Neural cell (in vitro differentiated cells): Measurements from ENCODE around the gene PI4K2B. TPM values are rescaled to one million over a fixed set of nuclear protein-coding genes. Genes with fewer than 3 reads are reported as not detected.

ENCODE experiments used
- H2AFZ ChIP-seq: fragments of 200-600, 300-800 bp; sonication (generic), shearing (Covaris generic); 2 replicates; pipeline ENCODE4 v1.6.0; 2014; ENCODE audit warnings: low read depth, mild to moderate bottlenecking, antibody characterized with exemption, low read length, moderate library complexity
- H3F3A ChIP-seq: fragments of 200-600 bp; shearing (Covaris generic); 2 replicates; pipeline ENCODE4 v1.6.1; 2016; ENCODE audit warnings: mild to moderate bottlenecking, moderate library complexity, mixed read lengths, antibody characterized with exemption, low read length; ENCODE audit not compliant: insufficient read depth, poor library complexity, severe bottlenecking
- H3K27ac ChIP-seq: fragments of 200-600, 300-800 bp; sonication (generic), shearing (Covaris generic); 2 replicates; pipeline ENCODE4 v1.5.1; 2014; ENCODE audit warnings: mild to moderate bottlenecking, low read length, moderate library complexity
- H3K27me3 ChIP-seq: fragments of 300-800, 200-600 bp; sonication (generic), shearing (Covaris generic); 2 replicates; pipeline ENCODE4 v1.6.0; 2014; ENCODE audit warnings: mild to moderate bottlenecking, low read depth, low read length, moderate library complexity; ENCODE audit not compliant: insufficient read depth
- H3K36me3 ChIP-seq: fragments of 300-800, 200-600 bp; sonication (generic), shearing (Covaris generic); 2 replicates; pipeline ENCODE4 v1.5.1; 2014; ENCODE audit warnings: mild to moderate bottlenecking, antibody characterized with exemption, low read length, moderate library complexity; ENCODE audit not compliant: insufficient read depth
- H3K4me2 ChIP-seq: fragments of 300-800, 200-600 bp; sonication (generic), shearing (Covaris generic); 2 replicates; pipeline ENCODE4 v1.6.0; 2014; ENCODE audit warnings: mild to moderate bottlenecking, low read length
- H3K4me3 ChIP-seq: fragments of 300-800, 200-600 bp; sonication (generic), shearing (Covaris generic); 2 replicates; pipeline ENCODE4 v1.5.1; 2014; ENCODE audit warnings: mild to moderate bottlenecking, low read length, moderate library complexity
- H3K79me2 ChIP-seq: fragments of 200-600 bp; shearing (Covaris generic); replicated peaks from 2 replicates; pipeline ENCODE4 v1.6.0; 2014; ENCODE audit warnings: mild to moderate bottlenecking, low read length, moderate library complexity; ENCODE audit not compliant: insufficient read depth
- H3K9ac ChIP-seq: fragments of 300-800, 200-600 bp; sonication (generic), shearing (Covaris generic); 2 replicates; pipeline ENCODE4 v1.6.1; 2016; ENCODE audit warnings: mild to moderate bottlenecking, low read length, mixed read lengths
- H3K9me2 ChIP-seq: fragments of 200-600 bp; shearing (Covaris generic); 2 replicates; pipeline ENCODE4 v1.6.1; 2016; ENCODE audit warnings: mild to moderate bottlenecking, low read length, mixed read lengths; ENCODE audit not compliant: insufficient read depth
- H3K9me3 ChIP-seq: fragments of 200-600, 300-800 bp; sonication (generic), shearing (Covaris generic); 2 replicates; pipeline ENCODE4 v1.6.1; 2016; ENCODE audit warnings: mild to moderate bottlenecking, mixed run types, low read length, moderate library complexity, mixed read lengths
- H4K20me1 ChIP-seq: fragments of 200-600 bp; shearing (Covaris generic); 2 replicates; pipeline ENCODE4 v1.6.1; 2016; ENCODE audit warnings: mild to moderate bottlenecking, mixed run types; ENCODE audit not compliant: insufficient read depth
- CTCF ChIP-seq: fragments of 450-650 bp; IDR thresholded peaks from 2 replicates; pipeline ENCODE4 v1.5.1; 2014; ENCODE audit warnings: antibody characterized with exemption, mild to moderate bottlenecking, moderate library complexity; ENCODE audit not compliant: poor library complexity, severe bottlenecking
- EP300 ChIP-seq: fragments of 450-650 bp; conservative IDR thresholded peaks from 2 replicates; pipeline ENCODE4 v1.6.1; 2014; ENCODE audit warnings: antibody characterized with exemption, mild to moderate bottlenecking, moderate library complexity; ENCODE audit not compliant: poor library complexity, severe bottlenecking
- EZH2 ChIP-seq: fragments of 200-600, 300-800 bp; shearing (Covaris generic), sonication (generic); IDR thresholded peaks from 2 replicates; pipeline ENCODE4 v1.6.1; 2014; ENCODE audit warnings: antibody characterized with exemption, low read length, borderline replicate concordance, mild to moderate bottlenecking; ENCODE audit not compliant: insufficient read depth, poor library complexity, severe bottlenecking
- MXI1 ChIP-seq: fragments of 450-650 bp; conservative IDR thresholded peaks from 2 replicates; pipeline ENCODE4 v1.6.1; 2014; ENCODE audit warnings: antibody characterized with exemption, mild to moderate bottlenecking; ENCODE audit not compliant: poor library complexity, severe bottlenecking
- POLR2AphosphoS5 ChIP-seq: IDR thresholded peaks from 2 replicates; pipeline ENCODE4 v1.6.1; 2012
- RAD21 ChIP-seq: fragments of 450-650 bp; conservative IDR thresholded peaks from 2 replicates; pipeline ENCODE4 v1.6.1; 2014; ENCODE audit warnings: antibody characterized with exemption, mild to moderate bottlenecking, moderate library complexity
- REST ChIP-seq: IDR thresholded peaks from 2 replicates; pipeline ENCODE4 v1.6.1; 2012; ENCODE audit warnings: borderline replicate concordance
- SMC3 ChIP-seq: fragments of 450-650 bp; conservative IDR thresholded peaks from 2 replicates; pipeline ENCODE4 v1.6.1; 2014; ENCODE audit warnings: antibody characterized with exemption, mild to moderate bottlenecking, moderate library complexity; ENCODE audit not compliant: poor library complexity
- TAF1 ChIP-seq: IDR thresholded peaks from 2 replicates; pipeline ENCODE4 v1.6.1; 2012; ENCODE audit warnings: low read depth
- polyA plus RNA-seq: library from polyadenylated mRNA; depleted of rRNA; stranded (reverse); fragments of >200 nt; gene quantifications from 2 replicates; pipeline ENCODE4 v1.2.3, GENCODE V29; 2014

Gene PI4K2B
- polyA plus RNA-seq, 1 donor from 2014 or later: 10.0 TPM

GRCh38 chr4:25258980-25259578 lies 25.2 kb downstream of the PI4K2B start:
- H3K9ac ChIP-seq: no peak overlapping the region
- H3K4me2 ChIP-seq: no peak overlapping the region
- H4K20me1 ChIP-seq: no peaks in the 10 kb centered on the region
- no peak overlapping the region for H3K4me3 ChIP-seq
- H3K9me2 ChIP-seq: no peaks in the 10 kb centered on the region
- H3K9me3 ChIP-seq: no peaks in the 10 kb centered on the region
- H2AFZ ChIP-seq: no peak overlapping the region
- no peak overlapping the region for H3K27ac ChIP-seq
- H3F3A ChIP-seq: no peaks in the 10 kb centered on the region
- H3K36me3 ChIP-seq: peaks cover 6% of the 10 kb centered on the region
- TF ChIP-seq CTCF (no peak), EZH2 (no peak), TAF1 (no peak), POLR2AphosphoS5 (no peak)
- no peaks in the 10 kb centered on the region for H3K79me2 ChIP-seq
- H3K27me3 ChIP-seq: no peaks in the 10 kb centered on the region

DNA sequence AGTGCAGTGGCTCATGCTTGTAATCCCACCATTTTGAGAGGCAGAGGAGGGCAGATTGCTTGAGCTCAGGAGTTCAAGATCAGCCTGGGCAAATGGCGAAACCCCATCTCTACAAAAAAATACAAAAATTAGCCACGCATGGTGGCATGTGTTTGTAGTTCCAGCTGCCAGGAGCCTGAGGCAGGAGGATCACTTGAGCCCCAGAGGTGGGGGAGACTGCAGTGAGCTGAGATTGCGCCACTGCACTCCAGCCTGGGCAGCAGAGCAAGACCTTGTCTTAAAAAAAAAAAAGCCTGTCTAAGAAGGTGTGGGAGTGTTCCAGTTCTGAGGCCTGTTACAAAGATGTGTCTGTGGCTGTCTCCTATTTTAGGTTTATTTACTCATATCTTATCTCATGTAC lies 38.0 kb downstream of the PI4K2B start:
- Histone ChIP-seq H3K4me2 (no peak overlapping the region), H3K9me2 (no peaks in the 10 kb centered on the region), H3K9ac (no peak overlapping the region), H3F3A (no peaks in the 10 kb centered on the region), H3K36me3 (no peaks in the 10 kb centered on the region), H3K9me3 (no peaks in the 10 kb centered on the region), H3K27ac (no peak overlapping the region), H3K27me3 (no peaks in the 10 kb centered on the region), H2AFZ (no peak overlapping the region), H3K4me3 (no peak overlapping the region), H4K20me1 (no peaks in the 10 kb centered on the region), H3K79me2 (no peaks in the 10 kb centered on the region)
- TF ChIP-seq EP300 (no peak), RAD21 (no peak), MXI1 (no peak), SMC3 (no peak), REST (no peak), TAF1 (no peak), EZH2 (no peak), POLR2AphosphoS5 (no peak), CTCF (no peak)
